HG03108 (cell line): ENCODE data around the gene E2F6.

Source experiments
- ATAC-seq: cut with Tn5 transposase; IDR thresholded peaks from one replicate; pipeline ENCODE4 v1.9.1; 2021; ENCODE audit warnings: moderate library complexity; ENCODE audit not compliant: unreplicated experiment

Gene E2F6

DNA sequence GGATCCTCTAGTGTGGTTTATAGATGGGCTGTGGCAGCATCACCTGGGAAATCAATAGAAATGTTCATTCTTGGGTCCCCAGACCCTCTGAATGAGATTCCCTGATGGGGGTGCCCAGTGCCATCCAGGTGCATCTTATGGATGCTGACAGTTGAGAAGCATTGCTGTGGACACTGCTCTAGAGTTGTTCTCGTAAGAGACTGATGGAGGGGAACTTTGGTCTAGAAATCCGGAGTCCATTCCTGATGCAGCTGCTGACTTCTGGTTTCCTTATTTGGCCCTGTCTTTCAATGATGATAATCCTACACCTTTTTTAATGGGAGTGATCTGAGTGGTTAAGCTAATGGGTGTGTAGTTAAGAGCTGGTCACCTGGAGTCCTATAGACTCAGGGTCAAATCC lies 28.3 kb upstream of the E2F6 start:
- ATAC-seq = no peak

DNA sequence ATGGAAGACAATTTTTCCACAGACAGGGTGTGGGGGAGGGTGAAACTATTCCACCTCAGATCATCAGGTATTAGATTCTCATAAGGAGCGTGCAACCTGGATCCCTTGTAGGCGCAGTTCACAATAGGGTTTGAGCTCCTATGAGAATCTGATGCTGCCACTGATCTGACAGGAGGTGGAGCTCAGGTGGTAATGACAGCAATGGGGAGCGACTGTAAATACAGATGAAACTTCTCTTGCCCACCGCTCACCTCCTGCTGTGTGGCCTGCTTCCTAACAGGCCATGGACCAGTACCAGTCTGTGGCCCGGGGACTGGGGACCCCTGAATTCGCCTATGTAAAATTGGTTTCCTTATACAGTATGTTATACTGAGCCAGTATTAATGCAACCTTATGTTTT lies 27.3 kb upstream of the E2F6 start:
- ATAC-seq = no peak

DNA sequence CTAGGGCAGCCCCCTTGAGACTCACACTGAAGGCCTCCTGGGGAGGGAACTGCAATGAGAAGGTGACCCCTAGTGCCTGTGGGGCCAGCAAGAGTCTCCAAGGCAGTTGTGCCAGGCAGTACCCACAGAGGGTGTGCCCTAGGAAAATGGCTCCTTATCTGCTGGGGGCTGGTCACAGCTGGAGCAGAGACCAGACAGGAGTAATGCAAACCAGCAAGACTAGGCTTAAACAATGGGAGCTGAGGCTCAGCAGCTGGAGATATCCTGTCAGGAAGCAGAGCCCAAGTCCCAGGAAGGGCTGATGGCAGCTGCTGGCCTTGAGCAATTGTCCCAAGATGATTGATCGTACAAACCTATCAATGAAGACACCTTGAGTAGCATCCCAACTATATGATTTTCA lies 26.8 kb upstream of the E2F6 start:
- ATAC-seq = no peak

- ATAC-seq = no peak
Observed at GRCh38 chr2:11492244-11492643, 26.3 kb upstream of the E2F6 start.

- ATAC-seq = no peak
Observed at GRCh38 chr2:11491348-11491933, 25.5 kb upstream of the E2F6 start.

GRCh38 chr2:11490194-11490593 lies 24.2 kb upstream of the E2F6 start:
- ATAC-seq = no peak

DNA sequence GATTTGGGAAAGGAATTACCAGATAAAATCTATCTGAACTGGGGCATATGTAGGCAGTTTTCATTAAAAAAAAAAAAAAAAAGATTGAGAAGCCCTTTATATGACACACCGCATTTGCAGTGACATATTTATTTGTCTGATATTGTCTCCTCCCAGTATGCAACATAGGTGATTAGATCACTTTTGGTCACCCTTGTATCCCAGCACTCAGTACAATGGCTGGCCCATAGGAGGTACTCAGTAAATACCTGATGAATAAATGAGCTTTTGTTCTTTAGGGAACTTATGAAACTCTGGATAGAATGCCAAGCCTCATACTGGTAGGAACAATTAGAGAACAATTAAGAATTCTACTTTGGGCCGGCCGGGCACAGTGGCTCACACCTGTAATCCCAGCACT lies 22.8 kb upstream of the E2F6 start:
- no peak for ATAC-seq

DNA sequence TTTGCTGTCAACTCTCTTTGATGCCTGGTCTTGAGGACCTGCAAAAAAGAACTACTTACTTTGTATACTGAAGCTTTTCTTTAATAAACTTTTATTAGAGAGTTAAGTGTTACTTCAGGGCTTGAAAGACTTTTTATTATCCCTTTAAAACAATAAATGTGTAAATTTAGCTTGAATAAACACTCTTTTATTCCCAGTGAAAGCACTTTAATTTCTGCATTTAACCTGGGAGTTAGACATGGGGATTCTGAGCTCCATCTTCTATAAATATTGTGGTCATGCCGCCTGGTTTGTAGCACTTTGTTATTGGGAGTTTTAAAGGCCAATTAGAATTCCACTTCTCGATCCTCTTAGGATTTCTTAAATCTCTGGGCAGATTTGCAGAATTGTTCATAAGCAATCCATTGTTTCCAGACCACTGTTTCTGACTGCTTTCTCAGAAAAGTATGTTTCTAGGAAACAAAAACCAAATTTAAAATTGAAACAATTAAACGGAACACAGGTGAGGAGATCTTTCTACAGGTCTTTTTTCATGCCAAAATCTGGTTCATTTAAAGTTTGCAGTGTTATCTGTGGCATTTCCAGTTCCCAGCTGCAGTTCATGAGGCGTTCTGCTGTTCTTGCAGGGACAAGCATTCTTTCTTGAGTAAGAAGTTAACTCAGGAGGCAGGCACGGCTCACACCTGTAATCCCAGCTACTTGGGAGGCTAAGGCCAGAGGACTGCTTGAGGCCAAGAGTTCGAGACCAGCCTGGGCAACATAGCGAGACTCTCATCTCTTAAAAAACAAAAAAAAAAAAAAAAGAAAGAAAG lies 18.1 kb upstream of the E2F6 start:
- no peak for ATAC-seq

DNA sequence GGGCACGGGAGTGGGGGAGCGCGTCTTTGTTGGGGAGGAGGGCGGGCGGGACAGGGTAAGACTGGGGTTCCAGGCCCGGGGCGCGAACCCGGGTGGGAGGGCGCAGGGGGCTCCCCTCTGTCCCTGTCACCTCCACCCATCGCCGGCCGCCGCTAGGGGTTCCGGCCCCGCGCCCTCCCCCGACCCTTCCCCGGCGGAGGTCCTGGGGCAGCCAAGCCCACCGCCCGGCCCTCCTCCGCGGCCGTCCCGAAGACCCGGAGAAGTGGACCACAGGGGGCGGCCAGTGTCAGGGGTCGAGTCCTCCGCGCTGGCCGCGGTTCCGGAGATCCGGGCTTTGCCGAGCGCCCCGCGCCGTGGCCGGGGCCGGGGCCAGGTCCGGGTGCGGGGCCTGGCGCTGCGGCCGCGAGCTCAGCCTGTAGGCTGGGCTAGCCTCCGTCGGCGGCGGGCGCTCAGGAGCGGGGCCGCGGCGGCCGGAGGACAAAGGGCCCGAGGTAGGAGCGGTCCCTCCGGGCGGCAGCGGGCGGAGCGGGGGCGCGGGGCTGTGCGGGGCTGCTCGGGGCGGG lies 16.6 kb upstream of the E2F6 start:
- ATAC-seq = no peak

DNA sequence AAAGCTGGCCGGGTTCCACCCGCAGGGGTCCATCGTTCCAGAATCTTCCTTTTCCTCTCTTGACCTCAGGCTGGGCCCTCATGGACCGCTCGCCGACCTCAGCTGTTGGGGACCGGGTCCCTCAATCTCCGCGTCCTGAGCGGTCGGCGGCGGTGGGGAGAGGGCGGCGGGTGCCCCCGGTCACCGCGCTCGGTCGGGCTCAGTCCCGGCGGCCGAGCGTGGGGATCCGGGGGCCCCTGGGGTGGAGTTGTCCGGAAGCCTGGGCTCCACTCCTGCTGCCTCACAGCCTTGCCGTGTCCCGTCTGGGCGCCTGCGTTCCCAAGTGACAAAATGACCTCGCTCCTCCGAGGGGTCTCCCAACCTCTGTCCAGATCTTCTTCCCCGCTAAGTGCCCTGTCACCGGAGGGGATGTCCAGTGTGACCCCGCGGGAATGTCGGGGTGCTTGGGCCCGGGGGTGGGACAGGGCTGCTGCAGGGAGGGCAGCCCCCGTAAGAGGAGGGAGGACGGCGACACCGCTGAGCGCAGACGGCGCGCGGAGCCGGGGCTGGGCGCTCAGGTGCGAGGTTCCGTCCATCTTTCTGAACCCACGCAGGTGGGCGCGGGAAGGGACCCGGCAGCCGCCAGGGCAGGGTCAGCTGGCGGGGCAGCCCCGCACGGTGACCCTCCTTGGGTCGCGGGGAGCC lies 16.0 kb upstream of the E2F6 start:
- ATAC-seq = no peak

DNA sequence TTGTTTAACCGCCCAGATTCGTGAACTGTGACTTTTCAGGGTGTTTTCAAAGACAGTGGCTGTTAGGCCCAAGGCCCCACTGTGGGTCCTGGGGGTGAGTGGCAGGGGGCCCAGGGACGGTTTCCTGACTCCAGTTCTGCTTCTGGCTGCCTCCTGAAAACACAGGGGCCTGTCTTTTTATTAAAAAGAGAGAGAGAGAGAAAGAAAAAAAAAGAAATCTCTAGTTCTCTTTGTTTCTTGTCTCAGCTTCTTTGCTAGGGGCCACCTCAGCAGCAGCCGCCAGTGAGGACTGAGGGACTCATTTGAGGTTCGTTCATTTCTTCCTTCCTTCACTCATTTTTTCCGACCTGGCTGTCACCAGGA lies 15.4 kb upstream of the E2F6 start:
- no peak for ATAC-seq

GRCh38 chr2:11480859-11481258 lies 14.9 kb upstream of the E2F6 start:
- no peak for ATAC-seq

- no peak for ATAC-seq
Observed at GRCh38 chr2:11480406-11480805, 14.4 kb upstream of the E2F6 start.

GRCh38 chr2:11478899-11479605 lies 13.1 kb upstream of the E2F6 start:
- no peak for ATAC-seq

DNA sequence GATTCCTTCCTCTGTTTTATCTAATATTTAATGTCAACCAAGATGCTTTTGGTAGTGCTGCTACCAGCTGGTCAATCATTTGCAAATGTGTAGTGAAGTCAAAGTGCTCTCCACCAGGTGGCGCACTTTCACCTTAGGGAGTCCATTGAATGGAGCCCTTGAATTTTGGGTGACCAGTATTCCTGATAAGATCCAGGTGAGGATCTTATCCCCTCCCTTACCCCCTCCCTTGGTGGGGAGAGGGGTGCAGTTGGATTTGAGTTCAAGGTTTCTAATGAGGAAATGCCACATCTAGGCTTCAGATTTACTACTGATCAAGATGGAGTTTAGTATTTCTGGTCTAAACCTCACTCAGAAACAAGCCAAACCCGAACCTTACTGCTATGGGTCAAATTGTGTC lies 12.0 kb upstream of the E2F6 start:
- peak; percentile 73 for ATAC-seq

DNA sequence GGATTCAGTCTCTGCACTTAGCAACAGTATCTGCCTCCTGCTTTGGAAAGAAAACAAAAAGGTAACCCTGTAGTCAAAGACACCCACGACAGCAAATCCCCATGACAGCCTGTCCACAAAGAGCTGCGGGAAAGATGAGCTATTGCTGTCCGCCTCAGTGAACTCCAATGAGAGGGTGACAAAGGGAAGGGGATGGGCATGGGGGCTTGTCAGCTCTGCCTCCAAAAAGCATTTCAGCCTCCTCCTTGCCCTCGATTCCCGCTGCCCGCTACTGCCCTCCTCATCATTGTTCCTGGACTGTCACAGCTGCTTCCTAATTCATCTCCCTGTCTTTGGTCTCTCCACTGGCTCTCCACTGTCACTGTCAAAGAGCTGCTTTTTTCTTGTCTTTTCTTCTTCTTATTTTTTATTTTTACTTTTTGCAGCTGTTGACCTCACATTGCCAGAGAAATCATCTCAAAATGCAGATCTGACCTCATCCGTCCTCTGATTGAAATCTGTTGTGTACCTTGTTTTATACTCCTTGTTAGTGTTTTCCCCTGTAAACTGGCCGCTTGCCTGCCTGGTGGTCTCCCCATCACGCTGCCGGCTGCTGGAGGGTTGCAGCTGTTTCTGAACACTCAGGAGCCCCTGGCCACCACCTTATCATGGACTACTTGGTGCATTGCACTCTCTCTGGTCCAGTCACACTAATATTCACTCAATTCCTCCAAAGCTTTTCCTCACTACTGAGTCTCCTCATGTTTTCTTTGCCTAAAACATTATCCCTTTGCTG lies 7.9 kb upstream of the E2F6 start:
- no peak for ATAC-seq

GRCh38 chr2:11467749-11468148 lies 1.8 kb upstream of the E2F6 start:
- no peak for ATAC-seq

GRCh38 chr2:11467129-11467649 lies 1.2 kb upstream of the E2F6 start:
- ATAC-seq = no peak

DNA sequence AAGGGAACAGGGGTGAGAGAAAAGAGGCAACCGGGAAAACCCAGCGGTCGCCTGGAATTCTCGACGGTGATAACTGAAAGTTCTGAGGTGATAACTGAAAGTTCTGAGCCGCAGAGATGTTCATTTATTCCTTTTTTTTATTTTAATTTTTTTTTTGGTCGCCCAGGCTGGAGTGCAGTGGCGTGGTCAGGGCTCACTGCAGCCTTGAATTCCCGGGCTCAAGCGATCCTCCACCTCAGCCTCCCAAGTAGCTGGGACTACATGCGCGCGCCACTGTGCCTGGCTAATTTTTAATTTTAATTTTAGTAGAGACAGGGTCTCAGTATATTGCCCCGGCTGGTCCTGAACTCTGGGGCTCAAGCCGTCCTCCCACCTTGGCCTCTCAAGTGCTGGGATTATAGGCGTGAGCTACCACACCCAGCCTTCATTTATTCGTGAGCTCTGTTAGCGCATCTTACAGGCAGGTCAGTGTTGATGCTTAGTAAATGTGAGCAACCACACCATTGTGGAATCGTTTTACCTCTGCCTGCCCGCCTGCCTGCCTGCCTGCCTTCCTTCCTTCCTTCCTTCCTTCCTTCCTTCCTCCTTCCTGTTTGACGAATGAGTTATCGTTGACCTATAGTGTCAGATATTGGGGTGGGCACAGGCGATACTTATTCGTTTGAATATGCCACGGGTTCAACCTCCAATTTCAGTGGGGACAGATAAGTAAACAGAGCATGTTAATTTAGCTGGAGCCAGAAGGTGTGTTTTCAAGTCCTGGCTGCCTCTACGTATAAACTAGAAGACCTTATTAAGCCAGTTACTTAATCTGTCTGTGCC lies 557 bp upstream of the E2F6 start:
- ATAC-seq = no peak

DNA sequence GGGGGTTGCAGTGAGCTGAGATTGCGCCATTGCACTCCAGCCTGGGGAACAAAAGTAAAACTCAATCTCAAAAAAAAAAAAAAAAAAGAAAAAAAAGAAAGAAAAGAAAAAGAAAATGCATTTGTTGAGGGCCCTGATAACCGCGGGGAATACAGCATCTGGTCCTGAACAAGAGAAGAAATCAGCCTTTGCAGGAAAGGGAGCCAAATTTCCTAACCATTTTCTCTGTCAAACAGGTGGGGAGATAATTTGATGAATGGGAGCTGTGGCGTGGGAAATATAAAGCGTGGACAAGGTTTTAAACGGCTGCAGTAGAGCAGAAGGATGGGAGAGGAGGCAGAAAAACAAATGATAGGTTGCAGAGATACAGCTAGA lies 864 bp downstream of the E2F6 start:
- ATAC-seq = no peak
